GM21381 (cell line): ENCODE results near the gene SPHK2.
"Not testable (repeated sequence)": the region's sequence is repeated elsewhere in the genome, so short reads cannot be mapped to it uniquely, and the experiment has no call there.

Source experiments
- ATAC-seq: cut with Tn5 transposase; IDR thresholded peaks from one replicate; pipeline ENCODE4 v1.9.1; 2021; ENCODE audit warnings: mild to moderate bottlenecking, moderate library complexity; ENCODE audit not compliant: unreplicated experiment

SPHK2 gene, protein sequence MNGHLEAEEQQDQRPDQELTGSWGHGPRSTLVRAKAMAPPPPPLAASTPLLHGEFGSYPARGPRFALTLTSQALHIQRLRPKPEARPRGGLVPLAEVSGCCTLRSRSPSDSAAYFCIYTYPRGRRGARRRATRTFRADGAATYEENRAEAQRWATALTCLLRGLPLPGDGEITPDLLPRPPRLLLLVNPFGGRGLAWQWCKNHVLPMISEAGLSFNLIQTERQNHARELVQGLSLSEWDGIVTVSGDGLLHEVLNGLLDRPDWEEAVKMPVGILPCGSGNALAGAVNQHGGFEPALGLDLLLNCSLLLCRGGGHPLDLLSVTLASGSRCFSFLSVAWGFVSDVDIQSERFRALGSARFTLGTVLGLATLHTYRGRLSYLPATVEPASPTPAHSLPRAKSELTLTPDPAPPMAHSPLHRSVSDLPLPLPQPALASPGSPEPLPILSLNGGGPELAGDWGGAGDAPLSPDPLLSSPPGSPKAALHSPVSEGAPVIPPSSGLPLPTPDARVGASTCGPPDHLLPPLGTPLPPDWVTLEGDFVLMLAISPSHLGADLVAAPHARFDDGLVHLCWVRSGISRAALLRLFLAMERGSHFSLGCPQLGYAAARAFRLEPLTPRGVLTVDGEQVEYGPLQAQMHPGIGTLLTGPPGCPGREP

DNA sequence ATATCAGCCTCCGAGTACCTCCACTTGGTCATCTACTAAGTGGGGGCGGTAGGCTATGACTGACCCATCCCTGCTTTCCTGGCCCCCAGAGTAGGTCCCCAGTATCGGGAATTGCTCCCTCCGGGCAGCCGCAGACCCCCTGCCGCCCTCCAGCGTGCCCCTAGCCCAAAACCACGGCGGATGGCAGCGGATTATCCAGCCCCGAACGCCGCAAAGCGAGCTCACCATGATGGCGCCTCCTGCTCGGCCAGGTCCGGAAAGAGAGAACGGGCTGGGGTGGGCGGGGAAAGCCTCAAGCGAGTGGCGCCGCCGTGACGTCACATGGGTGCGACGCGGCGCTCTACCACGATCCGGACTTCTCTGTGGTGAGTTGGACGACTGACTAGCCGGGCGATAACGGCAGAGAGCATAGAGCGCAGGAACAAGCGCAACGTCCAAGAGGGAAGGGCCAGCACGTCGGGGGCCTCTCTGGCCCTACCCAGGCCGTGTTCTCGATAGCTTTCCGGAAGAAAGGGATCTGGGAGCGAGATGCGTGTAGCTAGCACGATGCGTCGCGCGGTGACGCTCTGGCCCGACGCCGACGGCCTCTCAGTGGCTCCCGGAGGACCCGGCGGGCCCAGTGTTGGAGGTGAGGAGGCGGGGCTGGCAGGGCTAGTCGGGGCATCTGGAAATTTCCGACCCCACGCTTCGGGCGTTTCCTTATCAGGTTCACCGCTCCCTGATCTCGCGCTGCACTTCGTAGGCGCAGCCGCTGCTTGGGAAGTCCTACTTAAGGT lies at the start of gene SPHK2, which contains the start of gene RPL18:
Gene SPHK2, plus strand, starts transcription at position 591 of the 776 bp plus-strand sequence. CDS start 1,009 bp downstream, outside the sequence.
Gene RPL18, minus strand, starts transcription at position 263 of the 776 bp plus-strand sequence. Its CDS starts 35 bp downstream, at position 228.
- ATAC-seq = peak; percentile 81

DNA sequence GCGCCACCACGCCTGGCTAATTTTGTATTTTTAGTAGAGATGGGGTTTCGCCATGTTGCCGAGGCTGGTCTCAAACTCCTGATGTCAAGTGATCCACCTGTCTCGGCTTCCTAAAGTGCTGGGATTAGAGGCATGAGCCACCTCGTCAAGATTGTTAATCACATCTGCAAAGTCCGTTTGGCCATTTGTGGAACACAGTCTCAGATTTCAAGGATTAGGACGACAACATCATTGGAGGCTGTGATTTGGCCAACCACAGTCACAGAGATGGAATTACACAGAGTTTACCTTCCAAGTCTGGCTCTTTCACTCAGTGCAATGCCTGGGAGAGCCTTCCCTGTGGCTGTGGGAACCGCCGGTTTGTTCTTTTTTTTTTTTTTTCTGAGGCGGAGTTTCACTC lies 49.5 kb upstream of the SPHK2 start:
- no peak for ATAC-seq

DNA sequence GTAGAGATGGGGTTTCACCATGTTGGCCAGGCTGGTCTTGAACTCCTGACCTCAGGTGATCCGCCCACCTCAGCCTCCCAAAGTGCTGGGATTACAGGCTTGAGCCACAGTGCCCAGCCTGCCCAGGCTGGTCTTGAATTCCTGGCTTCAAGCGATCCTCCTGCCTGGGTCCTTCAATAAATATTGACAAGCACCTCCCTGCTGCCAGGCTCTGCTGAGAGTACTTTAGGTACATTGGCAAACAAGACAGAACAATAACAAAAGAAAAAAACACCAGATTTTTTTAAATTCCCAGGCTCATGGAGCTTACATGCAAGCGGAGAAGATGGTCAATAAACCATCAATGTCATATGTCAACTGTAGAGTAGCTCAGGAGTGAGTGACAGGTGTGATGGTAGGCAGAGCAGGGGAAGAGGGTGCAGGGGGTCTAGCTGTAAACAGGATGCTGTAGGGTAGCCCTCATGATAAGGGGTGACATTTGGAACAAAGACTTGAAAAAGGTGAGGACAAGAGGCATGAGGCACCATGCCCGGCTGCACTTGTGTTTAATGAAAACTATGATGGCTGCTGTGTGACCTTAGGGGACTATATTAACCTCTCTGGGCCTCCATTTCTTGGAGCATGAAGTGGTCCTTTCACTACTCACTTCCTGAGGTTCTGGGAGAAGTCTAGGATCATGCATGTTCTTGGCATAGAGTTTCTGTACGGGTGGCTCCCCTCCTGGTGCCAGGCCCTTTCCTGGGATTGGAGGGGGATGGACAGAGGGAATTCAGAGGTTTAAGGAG lies 47.7 kb upstream of the SPHK2 start:
- no peak for ATAC-seq

DNA sequence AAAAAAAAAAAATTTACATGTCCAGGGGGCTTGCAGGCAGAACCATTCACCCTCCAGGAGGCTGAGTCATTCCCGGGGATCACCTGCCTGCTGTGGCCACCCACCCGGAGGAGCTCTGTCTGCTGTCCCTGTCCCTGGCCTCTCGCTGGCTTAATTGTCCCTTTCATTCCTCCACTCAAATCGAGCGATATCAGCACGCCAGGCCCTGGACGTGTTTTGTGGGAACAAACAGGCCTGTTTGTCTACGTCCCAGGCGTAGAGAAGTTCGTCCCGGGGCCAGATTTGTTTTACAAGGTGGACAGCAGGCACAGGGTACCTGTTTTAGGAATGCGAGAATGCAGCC lies 46.2 kb upstream of the SPHK2 start:
- no peak for ATAC-seq

- ATAC-seq = no peak
These were observed 43.2 kb upstream of the SPHK2 start for GRCh38 chr19:48575931-48576622.

DNA sequence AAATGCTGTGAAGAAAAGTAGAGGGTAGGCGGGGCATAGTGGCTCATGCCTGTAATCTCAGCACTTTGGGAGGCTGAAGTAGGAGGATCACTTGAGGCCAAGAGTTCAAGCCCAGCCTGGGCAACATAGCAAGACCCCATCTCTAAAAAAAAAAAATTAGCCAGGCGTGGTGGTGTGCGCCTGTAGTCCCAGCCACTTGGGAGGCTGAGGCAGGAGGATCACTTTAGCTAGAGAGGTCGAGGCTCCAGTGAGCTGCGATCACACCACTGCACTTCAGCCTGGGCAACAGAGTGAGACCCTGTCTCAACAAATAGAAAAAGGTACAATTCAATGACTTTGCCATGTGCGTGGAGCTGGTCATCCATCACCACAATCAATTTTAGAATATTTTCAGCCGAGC lies 41.4 kb upstream of the SPHK2 start:
- not testable (repeated sequence) for ATAC-seq

- ATAC-seq = no peak
These were observed 40.4 kb upstream of the SPHK2 start for GRCh38 chr19:48578891-48579290.

GRCh38 chr19:48582168-48582567 lies 37.1 kb upstream of the SPHK2 start:
- ATAC-seq = no peak

- ATAC-seq = no peak
These were observed 31.9 kb upstream of the SPHK2 start for GRCh38 chr19:48587387-48587786.

GRCh38 chr19:48588670-48589401 lies 30.5 kb upstream of the SPHK2 start:
- ATAC-seq = no peak

DNA sequence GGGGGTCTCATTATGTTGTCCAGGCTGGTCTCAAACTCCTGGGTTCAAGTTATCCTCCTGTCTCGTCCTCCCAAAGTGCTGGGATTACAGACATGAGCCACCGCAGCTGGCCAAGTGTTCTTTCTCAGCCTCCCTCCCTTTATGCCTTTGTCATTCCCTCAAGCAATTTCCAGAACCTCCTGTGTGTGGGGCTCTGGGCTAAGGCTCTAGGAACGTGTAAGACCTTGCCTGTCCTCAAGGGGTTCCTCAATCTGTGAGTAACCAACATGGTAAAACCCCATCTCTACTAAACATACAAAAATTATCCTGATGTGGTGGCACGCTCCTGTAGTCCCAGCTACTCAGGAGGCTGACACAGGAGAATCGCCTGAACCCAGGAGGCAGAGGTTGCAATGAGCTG lies 28.3 kb upstream of the SPHK2 start:
- ATAC-seq = no peak

DNA sequence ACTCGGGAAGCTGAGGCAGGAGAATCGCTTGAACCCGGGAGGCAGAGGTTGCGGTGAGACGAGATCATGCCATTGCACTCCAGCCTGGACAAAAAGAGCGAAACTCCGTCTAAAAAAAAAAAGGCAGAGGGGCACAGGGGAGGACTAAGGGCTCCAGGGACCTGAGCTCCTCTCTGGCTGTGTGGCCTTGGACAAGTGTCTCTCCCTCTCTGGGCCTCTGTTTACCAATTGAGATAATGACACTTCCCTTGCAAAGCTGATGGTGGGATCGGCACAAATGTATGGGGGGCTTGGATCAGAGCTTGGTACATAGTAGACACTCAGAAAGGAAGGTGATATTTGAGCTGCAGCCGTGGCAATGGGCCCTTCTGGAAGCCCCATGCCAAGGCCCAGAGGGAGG lies 24.1 kb upstream of the SPHK2 start:
- ATAC-seq = no peak

DNA sequence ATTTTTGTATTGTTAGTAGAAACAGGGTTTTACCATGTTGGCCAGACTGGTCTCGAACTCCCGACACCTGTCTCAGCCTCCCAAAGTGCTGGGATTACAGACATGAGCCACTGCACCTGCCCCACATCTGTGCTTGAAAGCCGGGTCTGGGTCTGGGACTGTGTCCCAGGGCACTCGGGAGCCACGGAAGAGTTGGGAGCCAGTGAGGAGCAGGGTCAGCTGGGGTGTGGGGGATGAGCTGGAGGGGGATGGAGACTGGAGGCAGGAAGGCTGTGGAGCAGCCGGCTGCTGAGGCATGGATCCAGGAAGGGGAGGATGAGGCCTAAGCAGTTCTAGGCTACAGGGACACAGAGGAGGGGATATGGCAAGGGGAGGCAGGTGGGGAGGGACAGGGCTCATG lies 23.5 kb upstream of the SPHK2 start:
- no peak for ATAC-seq

- ATAC-seq = no peak
These were observed 23.1 kb upstream of the SPHK2 start for GRCh38 chr19:48596237-48596636.

GRCh38 chr19:48596679-48597465 lies 22.4 kb upstream of the SPHK2 start:
- no peak for ATAC-seq

DNA sequence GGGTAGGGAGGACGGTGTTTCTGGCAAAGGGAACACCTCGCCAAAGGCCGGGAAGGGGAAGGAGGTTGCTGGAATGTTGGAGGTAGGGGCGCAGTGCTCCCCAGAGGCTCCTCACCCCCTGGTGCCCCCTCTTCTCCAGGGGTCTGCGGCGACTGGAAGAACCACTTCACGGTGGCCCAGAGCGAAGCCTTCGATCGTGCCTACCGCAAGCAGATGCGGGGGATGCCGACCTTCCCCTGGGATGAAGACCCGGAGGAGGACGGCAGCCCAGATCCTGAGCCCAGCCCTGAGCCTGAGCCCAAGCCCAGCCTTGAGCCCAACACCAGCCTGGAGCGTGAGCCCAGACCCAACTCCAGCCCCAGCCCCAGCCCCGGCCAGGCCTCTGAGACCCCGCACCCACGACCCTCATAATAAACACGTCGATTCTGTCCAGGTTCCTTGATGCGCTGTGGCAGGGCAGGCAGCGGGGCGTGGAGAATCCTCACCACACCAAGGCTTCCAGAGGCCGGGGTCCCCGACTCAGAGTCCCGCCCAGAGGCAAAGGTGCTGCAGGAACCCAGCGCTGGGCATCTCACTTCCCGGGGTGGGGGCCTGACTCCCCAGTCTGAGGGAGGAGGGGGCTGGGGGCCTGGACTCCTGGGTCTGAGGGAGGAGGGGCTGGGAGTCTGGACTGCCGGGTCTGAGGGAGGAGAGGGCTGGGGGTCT lies 20.2 kb upstream of the SPHK2 start:
- no peak for ATAC-seq

GRCh38 chr19:48600679-48601417 lies 18.5 kb upstream of the SPHK2 start:
- ATAC-seq = no peak
